OCI-LY1 (cell line): ENCODE results near the gene SMYD3.
"Not testable (repeated sequence)": the region's sequence is repeated elsewhere in the genome, so short reads cannot be mapped to it uniquely, and the experiment has no call there.

Experiments used
- H2AFZ ChIP-seq: fragments of 200-600 bp; sonication (generic), shearing (Covaris generic); 2 replicates; pipeline ENCODE4 v1.6.0; 2014; ENCODE audit warnings: antibody characterized with exemption, mild to moderate bottlenecking, low read length
- H3F3A ChIP-seq: fragments of 200-600 bp; sonication (generic), shearing (Covaris generic); 2 replicates; pipeline ENCODE4 v1.6.0; 2014; ENCODE audit warnings: mild to moderate bottlenecking, antibody characterized with exemption, low read length, moderate library complexity; ENCODE audit not compliant: insufficient read depth
- H3K27ac ChIP-seq: fragments of 200-600 bp; sonication (generic); 2 replicates; pipeline ENCODE4 v1.5.1; 2014; ENCODE audit warnings: low read length, mixed run types, mild to moderate bottlenecking, low read depth; ENCODE audit not compliant: poor library complexity, severe bottlenecking
- H3K27me3 ChIP-seq: fragments of 200-600 bp; sonication (generic); 2 replicates; pipeline ENCODE4 v1.6.0; 2014; ENCODE audit warnings: antibody characterized with exemption, mild to moderate bottlenecking, low read length, moderate library complexity; ENCODE audit not compliant: insufficient read depth
- H3K36me3 ChIP-seq: fragments of 200-600 bp; sonication (generic); 2 replicates; pipeline ENCODE4 v1.6.1; 2014; ENCODE audit warnings: mild to moderate bottlenecking, antibody characterized with exemption, low read length, moderate library complexity, mixed read lengths; ENCODE audit not compliant: insufficient read depth
- H3K4me1 ChIP-seq: fragments of 200-600 bp; sonication (generic); 2 replicates; pipeline ENCODE4 v1.5.1; 2014; ENCODE audit warnings: mild to moderate bottlenecking, low read length, moderate library complexity; ENCODE audit not compliant: insufficient read depth, severe bottlenecking
- H3K4me2 ChIP-seq: fragments of 200-600 bp; sonication (generic), shearing (Covaris generic); 2 replicates; pipeline ENCODE4 v1.6.1; 2014; ENCODE audit warnings: low read length
- H3K4me3 ChIP-seq: fragments of 200-600 bp; sonication (generic); 2 replicates; pipeline ENCODE4 v1.5.1; 2014; ENCODE audit warnings: low read length, low read depth, mild to moderate bottlenecking, mixed read lengths; ENCODE audit not compliant: poor library complexity, severe bottlenecking
- H3K79me2 ChIP-seq: fragments of 200-600 bp; shearing (Covaris generic); 2 replicates; pipeline ENCODE4 v1.6.1; 2016; ENCODE audit warnings: mixed run types, low read length, mixed read lengths; ENCODE audit not compliant: insufficient read depth
- H3K9ac ChIP-seq: fragments of 200-600 bp; sonication (generic), shearing (Covaris generic); 2 replicates; pipeline ENCODE4 v1.6.1; 2014; ENCODE audit warnings: mild to moderate bottlenecking, low read length, mixed read lengths
- H3K9me2 ChIP-seq: fragments of 200-600 bp; sonication (generic), shearing (Covaris generic); 2 replicates; pipeline ENCODE4 v1.6.1; 2014; ENCODE audit warnings: low read depth, mild to moderate bottlenecking, low read length, mixed read lengths
- H3K9me3 ChIP-seq: fragments of 200-600 bp; shearing (Covaris generic); 2 replicates; pipeline ENCODE4 v1.6.1; 2014; ENCODE audit warnings: low read length, mixed read lengths
- H4K20me1 ChIP-seq: fragments of 200-600 bp; sonication (generic), shearing (Covaris generic); 2 replicates; pipeline ENCODE4 v1.6.0; 2016; ENCODE audit warnings: mild to moderate bottlenecking, low read length; ENCODE audit not compliant: insufficient read depth
- EZH2 ChIP-seq: fragments of 200-600 bp; sonication (generic), shearing (Covaris generic); IDR thresholded peaks from 2 replicates; pipeline ENCODE4 v1.8.0; 2017; ENCODE audit warnings: borderline replicate concordance, mixed run types, mild to moderate bottlenecking, antibody characterized with exemption, low read length, moderate library complexity, mixed read lengths
- TF ChIP-seq, protein P1 (sequence below): fragments of 200-600 bp; sonication (generic), shearing (Covaris generic); IDR thresholded peaks from 2 replicates; pipeline ENCODE4 v1.5.1; 2017; ENCODE audit warnings: mild to moderate bottlenecking, antibody characterized with exemption, low read length, moderate library complexity, mixed read lengths

Gene SMYD3

DNA sequence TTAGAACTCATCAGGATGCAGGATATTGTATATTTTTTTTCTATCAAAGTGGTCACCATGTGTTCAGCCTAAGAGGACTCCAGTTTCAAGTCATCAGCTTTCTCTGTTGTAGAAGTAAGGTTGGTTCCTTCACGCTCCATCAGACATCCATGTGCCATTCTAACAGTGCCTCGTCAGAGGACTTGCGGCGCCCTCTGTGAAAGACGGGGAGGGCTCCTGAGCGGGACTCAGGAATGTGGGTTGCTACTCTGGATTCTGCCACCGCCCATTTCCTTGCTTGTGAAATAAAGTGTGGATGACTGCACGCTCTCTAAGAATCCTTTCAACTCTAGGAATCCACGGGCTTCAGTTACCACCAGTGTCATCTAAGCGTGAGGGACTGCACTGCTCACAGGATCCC lies 758.8 kb downstream of the SMYD3 start:
- Histone ChIP-seq H3K9me2 (no peaks in the 10 kb centered on the region), H2AFZ (no peak overlapping the region), H3K79me2 (no peaks in the 10 kb centered on the region), H3K9me3 (no peaks in the 10 kb centered on the region), H3F3A (no peaks in the 10 kb centered on the region), H3K9ac (no peak overlapping the region), H3K36me3 (no peaks in the 10 kb centered on the region; the same call in 1 of the 2 replicates), H3K4me2 (no peak overlapping the region), H3K4me3 (no peak overlapping the region), H3K27me3 (no peaks in the 10 kb centered on the region), H3K27ac (no peak overlapping the region), H4K20me1 (no peaks in the 10 kb centered on the region), H3K4me1 (peaks cover 2% of the 10 kb centered on the region)
- TF ChIP-seq, protein P1, sequence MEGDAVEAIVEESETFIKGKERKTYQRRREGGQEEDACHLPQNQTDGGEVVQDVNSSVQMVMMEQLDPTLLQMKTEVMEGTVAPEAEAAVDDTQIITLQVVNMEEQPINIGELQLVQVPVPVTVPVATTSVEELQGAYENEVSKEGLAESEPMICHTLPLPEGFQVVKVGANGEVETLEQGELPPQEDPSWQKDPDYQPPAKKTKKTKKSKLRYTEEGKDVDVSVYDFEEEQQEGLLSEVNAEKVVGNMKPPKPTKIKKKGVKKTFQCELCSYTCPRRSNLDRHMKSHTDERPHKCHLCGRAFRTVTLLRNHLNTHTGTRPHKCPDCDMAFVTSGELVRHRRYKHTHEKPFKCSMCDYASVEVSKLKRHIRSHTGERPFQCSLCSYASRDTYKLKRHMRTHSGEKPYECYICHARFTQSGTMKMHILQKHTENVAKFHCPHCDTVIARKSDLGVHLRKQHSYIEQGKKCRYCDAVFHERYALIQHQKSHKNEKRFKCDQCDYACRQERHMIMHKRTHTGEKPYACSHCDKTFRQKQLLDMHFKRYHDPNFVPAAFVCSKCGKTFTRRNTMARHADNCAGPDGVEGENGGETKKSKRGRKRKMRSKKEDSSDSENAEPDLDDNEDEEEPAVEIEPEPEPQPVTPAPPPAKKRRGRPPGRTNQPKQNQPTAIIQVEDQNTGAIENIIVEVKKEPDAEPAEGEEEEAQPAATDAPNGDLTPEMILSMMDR, result no peak
- no peak for TF ChIP-seq EZH2

DNA sequence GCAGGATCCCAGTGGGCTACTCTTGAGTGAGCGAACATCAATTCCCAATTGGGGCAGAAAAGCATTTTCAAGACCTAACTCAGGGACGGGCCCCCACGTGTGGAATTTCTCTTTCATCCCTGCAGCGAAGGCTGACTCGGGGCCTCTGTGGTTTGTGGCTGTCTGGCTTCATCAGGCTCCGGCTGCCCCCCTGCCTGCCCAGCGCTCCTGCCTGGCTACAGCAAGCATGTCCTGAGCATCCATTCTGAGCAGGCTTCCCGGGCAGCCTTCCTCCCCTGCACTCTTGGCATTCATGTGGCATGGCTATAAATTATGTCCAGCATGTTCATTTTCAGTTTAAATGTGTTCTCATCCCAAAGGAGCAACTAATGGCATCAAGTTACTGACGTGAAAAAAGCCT lies 764.2 kb downstream of the SMYD3 start:
- H3K9me3 ChIP-seq, result no peaks in the 10 kb centered on the region
- H3K79me2 ChIP-seq, result no peaks in the 10 kb centered on the region
- no peak overlapping the region for H3K4me2 ChIP-seq
- H3K9me2 ChIP-seq, result no peaks in the 10 kb centered on the region
- H3F3A ChIP-seq, result no peaks in the 10 kb centered on the region
- H3K9ac ChIP-seq, result no peak overlapping the region
- TF ChIP-seq, protein P1, result no peak
- TF ChIP-seq EZH2, result no peak
- no peak overlapping the region for H3K4me3 ChIP-seq
- H2AFZ ChIP-seq, result no peak overlapping the region
- no peaks in the 10 kb centered on the region for H3K36me3 ChIP-seq
- no peaks in the 10 kb centered on the region for H3K4me1 ChIP-seq
- no peak overlapping the region for H3K27ac ChIP-seq
- no peaks in the 10 kb centered on the region for H3K27me3 ChIP-seq
- H4K20me1 ChIP-seq, result no peaks in the 10 kb centered on the region

DNA sequence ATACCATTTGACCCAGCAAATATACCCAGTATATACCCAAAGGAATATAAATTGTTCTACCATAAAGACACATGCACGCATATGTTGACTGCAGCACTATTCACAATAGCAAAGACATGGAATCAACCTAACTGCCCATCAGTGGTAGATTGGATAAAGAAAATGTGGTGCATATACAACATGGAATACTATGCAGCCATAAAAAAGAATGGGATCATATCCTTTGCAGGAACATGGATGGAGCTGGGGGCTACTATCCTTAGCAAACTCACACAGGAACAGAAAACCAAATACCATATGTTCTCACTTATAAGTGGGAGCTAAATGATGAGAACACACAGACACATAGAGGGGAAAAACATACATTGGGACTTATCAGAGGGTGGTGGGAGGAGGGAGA lies 766.7 kb downstream of the SMYD3 start:
- H3F3A ChIP-seq, H3K79me2 ChIP-seq, H3K9ac ChIP-seq, H2AFZ ChIP-seq, H3K36me3 ChIP-seq, H3K9me3 ChIP-seq, H3K4me2 ChIP-seq, H3K4me1 ChIP-seq, H4K20me1 ChIP-seq, H3K27me3 ChIP-seq, H3K9me2 ChIP-seq, H3K27ac ChIP-seq, H3K4me3 ChIP-seq: not testable (repeated sequence)

DNA sequence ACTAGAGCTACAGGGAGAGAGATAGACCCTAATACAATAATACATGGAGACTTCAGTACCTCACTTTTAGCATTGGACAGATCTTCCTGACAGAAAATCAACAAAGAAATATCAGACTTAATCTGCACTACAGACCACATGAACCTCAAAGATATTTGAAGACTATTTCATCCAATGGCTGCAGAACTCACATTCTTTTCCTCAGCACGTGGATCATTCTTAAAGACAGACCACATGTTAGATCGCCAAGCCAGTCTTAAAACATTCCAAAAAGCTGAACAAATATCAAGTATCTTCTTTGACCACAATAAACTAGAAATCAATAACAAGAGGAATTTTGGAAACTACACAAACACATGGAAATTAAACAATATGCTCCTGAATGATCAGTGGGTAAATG lies 776.3 kb downstream of the SMYD3 start:
- Histone ChIP-seq H3K9ac (no peak overlapping the region), H3K79me2 (no peaks in the 10 kb centered on the region), H3K27me3 (no peaks in the 10 kb centered on the region), H2AFZ (no peak overlapping the region), H3K4me2 (no peak overlapping the region), H3F3A (no peaks in the 10 kb centered on the region), H3K36me3 (no peaks in the 10 kb centered on the region), H3K9me2 (no peaks in the 10 kb centered on the region), H3K9me3 (no peaks in the 10 kb centered on the region), H3K4me3 (no peak overlapping the region), H3K4me1 (no peaks in the 10 kb centered on the region), H3K27ac (no peak overlapping the region), H4K20me1 (no peaks in the 10 kb centered on the region)
- no peak for TF ChIP-seq EZH2
- TF ChIP-seq, protein P1, result no peak

DNA sequence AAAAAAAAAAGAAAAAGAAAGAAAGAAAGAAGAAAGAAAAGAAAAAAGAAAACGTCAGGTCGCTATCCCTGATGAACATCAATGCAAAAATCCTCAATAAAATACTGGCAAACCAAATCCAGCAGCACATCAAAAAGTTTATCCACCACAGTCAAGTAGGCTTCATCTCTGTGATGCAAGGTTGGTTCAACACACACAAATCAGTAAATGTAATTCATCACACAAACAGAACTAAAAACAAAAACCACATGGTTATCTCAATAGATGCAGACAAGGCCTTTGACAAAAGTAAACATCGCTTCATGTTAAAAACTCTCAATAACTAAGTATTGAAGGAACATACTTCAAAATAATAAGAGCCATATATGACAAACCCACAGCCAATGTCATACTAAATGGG lies 779.0 kb downstream of the SMYD3 start:
- not testable (repeated sequence) for H3K9me3 ChIP-seq, H3K79me2 ChIP-seq, H3K4me2 ChIP-seq, H3K27ac ChIP-seq, H3K27me3 ChIP-seq, H3K9ac ChIP-seq, H3F3A ChIP-seq, H3K9me2 ChIP-seq, H4K20me1 ChIP-seq, H2AFZ ChIP-seq, H3K4me3 ChIP-seq, H3K4me1 ChIP-seq, H3K36me3 ChIP-seq
